Measurements from ENCODE around the gene TEAD3. TPM values are rescaled to one million over a fixed set of nuclear protein-coding genes. Genes with fewer than 3 reads are reported as not detected.

TEAD3 gene
- total RNA-seq, 1 experiment from 2014 or later = 27.0 TPM

DNA sequence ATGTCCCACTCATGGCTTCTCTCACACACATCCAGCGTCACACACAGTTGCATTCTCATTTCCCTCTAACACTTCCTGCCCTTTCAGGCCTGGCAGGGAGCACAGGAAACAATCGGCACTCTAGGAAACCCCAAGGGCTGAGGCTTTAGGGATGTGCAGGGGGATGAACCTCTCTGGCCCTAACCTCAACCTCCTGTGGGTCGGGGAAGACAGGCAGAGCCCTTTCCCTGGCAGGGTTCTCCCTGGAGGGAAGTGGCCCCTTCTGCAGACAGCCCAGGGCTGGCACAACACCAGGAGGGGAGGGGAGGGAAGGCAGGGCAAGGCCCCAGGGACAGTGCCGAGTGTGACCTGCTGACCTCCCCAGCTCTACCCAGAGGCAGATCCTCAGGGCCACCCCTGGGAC lies 2.7 kb downstream of the TEAD3 start:
- peaks cover 22% of the 10 kb centered on the region for H3K27me3 Mint-ChIP-seq (ENCODE audit: low read depth)
- Histone ChIP-seq H3K9ac (ENCODE audit: extremely low read depth, insufficient read length, low read length) (no peak overlapping the region), H3K4me2 (ENCODE audit: insufficient read depth, insufficient read length, low read length) (no peak overlapping the region), H4K5ac (ENCODE audit: insufficient read length, low read depth, low read length) (no peak overlapping the region), H2BK12ac (ENCODE audit: insufficient read length, low read depth, low read length) (no peak overlapping the region), H2AFZ (ENCODE audit: low read length) (no peak overlapping the region), H2BK120ac (ENCODE audit: low read depth, low read length, poor library complexity, severe bottlenecking) (no peak overlapping the region), H4K20me1 (ENCODE audit: control insufficient read depth, insufficient read depth, insufficient read length) (peaks cover 3% of the 10 kb centered on the region), H2BK20ac (ENCODE audit: low read depth, low read length, poor library complexity, severe bottlenecking) (no peak overlapping the region), H3K4me1 (ENCODE audit: insufficient read depth, low read length) (peaks cover 15% of the 10 kb centered on the region; the same call in 1 of the 2 replicates), H4K8ac (replicated peaks; ENCODE audit: insufficient read length, low read depth, low read length) (no peak overlapping the region), H3K9me3 (ENCODE audit: control insufficient read depth, low read depth, low read length) (no peaks in the 10 kb centered on the region), H4K91ac (ENCODE audit: insufficient read length, low read depth, low read length) (no peak overlapping the region), H3K14ac (ENCODE audit: insufficient read depth, low read length) (no peak overlapping the region), H2BK15ac (ENCODE audit: low read depth, low read length) (no peak overlapping the region), H3K23ac (ENCODE audit: insufficient read length, low read depth, low read length) (no peak overlapping the region), H2AK5ac (ENCODE audit: insufficient read length, low read length) (no peak overlapping the region), H3K4ac (ENCODE audit: low read depth, low read length) (no peak overlapping the region), H3K27me3 (ENCODE audit: insufficient read depth, low read length) (no peaks in the 10 kb centered on the region; the same call in 1 of the 2 replicates), H3K56ac (ENCODE audit: insufficient read length, low read depth, low read length) (no peak overlapping the region), H3K23me2 (ENCODE audit: insufficient read length, low read depth, low read length, poor library complexity, severe bottlenecking) (peaks cover 21% of the 10 kb centered on the region), H3K79me1 (ENCODE audit: insufficient read depth, low read depth, low read length, poor library complexity, severe bottlenecking) (no peaks in the 10 kb centered on the region), H3T11ph (ENCODE audit: low read length) (no peak overlapping the region), H2BK5ac (ENCODE audit: insufficient read length, low read length) (no peak overlapping the region), H3K79me2 (ENCODE audit: insufficient read depth, low read length) (peaks cover 2% of the 10 kb centered on the region; the same call in 1 of the 2 replicates), H3K27ac (ENCODE audit: insufficient read length, low read depth, low read length) (no peak overlapping the region), H3K18ac (ENCODE audit: insufficient read length, low read depth, low read length) (no peak overlapping the region)
- H3K9me3 Mint-ChIP-seq = no peaks in the 10 kb centered on the region
- WGBS (ENCODE audit: extremely low coverage, insufficient read length, low lambda C conversion rate) = no CpG with 5 or more reads among the region's 4 CpGs
- TF ChIP-seq, protein P1, sequence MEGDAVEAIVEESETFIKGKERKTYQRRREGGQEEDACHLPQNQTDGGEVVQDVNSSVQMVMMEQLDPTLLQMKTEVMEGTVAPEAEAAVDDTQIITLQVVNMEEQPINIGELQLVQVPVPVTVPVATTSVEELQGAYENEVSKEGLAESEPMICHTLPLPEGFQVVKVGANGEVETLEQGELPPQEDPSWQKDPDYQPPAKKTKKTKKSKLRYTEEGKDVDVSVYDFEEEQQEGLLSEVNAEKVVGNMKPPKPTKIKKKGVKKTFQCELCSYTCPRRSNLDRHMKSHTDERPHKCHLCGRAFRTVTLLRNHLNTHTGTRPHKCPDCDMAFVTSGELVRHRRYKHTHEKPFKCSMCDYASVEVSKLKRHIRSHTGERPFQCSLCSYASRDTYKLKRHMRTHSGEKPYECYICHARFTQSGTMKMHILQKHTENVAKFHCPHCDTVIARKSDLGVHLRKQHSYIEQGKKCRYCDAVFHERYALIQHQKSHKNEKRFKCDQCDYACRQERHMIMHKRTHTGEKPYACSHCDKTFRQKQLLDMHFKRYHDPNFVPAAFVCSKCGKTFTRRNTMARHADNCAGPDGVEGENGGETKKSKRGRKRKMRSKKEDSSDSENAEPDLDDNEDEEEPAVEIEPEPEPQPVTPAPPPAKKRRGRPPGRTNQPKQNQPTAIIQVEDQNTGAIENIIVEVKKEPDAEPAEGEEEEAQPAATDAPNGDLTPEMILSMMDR (conservative IDR thresholded peaks at IDR 0.05) = no peak
- peak; percentile 49 for DNase-seq
- H3K27ac Mint-ChIP-seq = no peak overlapping the region
- peaks cover 57 to 66% of the 10 kb centered on the region in 2 experiments for H3K4me1 Mint-ChIP-seq
- H3K36me3 Mint-ChIP-seq (ENCODE audit: insufficient read depth in 1 of 3, low read depth in 3 of 3) = peaks cover 0 to 4% (median 0%) of the 10 kb centered on the region in 3 experiments; a peak in 2 of 7 replicates
- peak overlapping the region in 1 of 2 experiments; percentile 34; a peak in 3 of 5 replicates for H3K4me3 Mint-ChIP-seq
